Suprapubic skin (tissue), 3 donors: ENCODE data around the gene PLA2G2D.

Source experiments
- CTCF ChIP-seq, 2 donors: fragments of 200-600 bp in 1 of 2; fragments of 450-650 bp in 1 of 2; sonication (generic) in 1 of 2; IDR thresholded peaks; one replicate each; pipeline ENCODE4 v1.5.1; 2016 to 2019; ENCODE audit warnings: antibody characterized with exemption in 2 of 2, mild to moderate bottlenecking in 1 of 2, moderate library complexity in 1 of 2
- EP300 ChIP-seq: sonication (generic); formaldehyde crosslinking; IDR thresholded peaks from one replicate; pipeline ENCODE4 v1.6.1; 2017; ENCODE audit warnings: antibody characterized with exemption
- POLR2A ChIP-seq, 2 donors: fragments of 450-650 bp; IDR thresholded peaks; one replicate each; pipeline ENCODE4 v1.6.1; 2017; ENCODE audit warnings: antibody characterized with exemption in 2 of 2, mild to moderate bottlenecking in 2 of 2, moderate library complexity in 2 of 2

GRCh38 chr1:20124456-20125057 lies 5.2 kb upstream of the PLA2G2D start:
- no peak for TF ChIP-seq CTCF (IDR thresholded peaks at IDR 0.05)
- TF ChIP-seq POLR2A (IDR thresholded peaks at IDR 0.05): no peak
- no peak for TF ChIP-seq EP300
